ENCODE data around the gene TAP1. TPM values are rescaled to one million over a fixed set of nuclear protein-coding genes. Genes with fewer than 3 reads are reported as not detected.

The TAP1 gene
- total RNA-seq, 4 donors from 2014 or later = 25.6 to 136 (median 107) TPM

- Histone ChIP-seq H3K27me3 (no peaks in the 10 kb centered on the region), H3K9me3 (no peaks in the 10 kb centered on the region), H3K27ac (peak overlapping the region in 3 of 4 donors; percentile 99 to 100 (median 99)), H3K36me3 (peaks cover 0 to 47% (median 0%) of the 10 kb centered on the region in 3 donors), H3K4me3 (peak overlapping the region in 3 of 4 donors; percentile 64 to 92 (median 85)), H3K4me1 (peaks cover 4 to 48% (median 19%) of the 10 kb centered on the region in 4 donors)
- no peak for DNase-seq
- TF ChIP-seq CTCF (IDR thresholded peaks at IDR 0.05) = no peak
- TF ChIP-seq POLR2A (IDR thresholded peaks at IDR 0.05) = no peak
Observed at GRCh38 chr6:32842021-32842650, 11.4 kb downstream of the TAP1 start.

- peaks cover 0 to 38% (median 0%) of the 10 kb centered on the region in 3 donors for H3K36me3 ChIP-seq
- H3K4me3 ChIP-seq = no peak overlapping the region
- no peak for DNase-seq
- peaks cover 4 to 44% (median 19%) of the 10 kb centered on the region in 4 donors for H3K4me1 ChIP-seq
- TF ChIP-seq CTCF (IDR thresholded peaks at IDR 0.05) = no peak
- TF ChIP-seq POLR2A (IDR thresholded peaks at IDR 0.05) = no peak
- no peaks in the 10 kb centered on the region for H3K27me3 ChIP-seq
- H3K9me3 ChIP-seq = no peaks in the 10 kb centered on the region
- H3K27ac ChIP-seq = peak overlapping the region in 3 of 4 donors; percentile 17 to 92 (median 34)
Observed at GRCh38 chr6:32840604-32841246, 12.8 kb downstream of the TAP1 start.

- peak overlapping the region; percentile 90 to 95 (median 92) for H3K27ac ChIP-seq
- H3K4me3 ChIP-seq = no peak overlapping the region
- H3K36me3 ChIP-seq = peaks cover 0 to 46% (median 0%) of the 10 kb centered on the region in 3 donors
- TF ChIP-seq POLR2A (IDR thresholded peaks at IDR 0.05) (no peak), CTCF (IDR thresholded peaks at IDR 0.05) (no peak)
- DNase-seq = no peak
- H3K27me3 ChIP-seq = no peaks in the 10 kb centered on the region
- H3K9me3 ChIP-seq = no peaks in the 10 kb centered on the region
- H3K4me1 ChIP-seq = peaks cover 4 to 33% (median 19%) of the 10 kb centered on the region in 4 donors
Observed at GRCh38 chr6:32839356-32839755, 14.1 kb downstream of the TAP1 start.

- Histone ChIP-seq H3K9me3 (no peaks in the 10 kb centered on the region), H3K27me3 (no peaks in the 10 kb centered on the region), H3K27ac (peak within 1 kb of the TSS; percentile 90 to 95 (median 92)), H3K36me3 (peaks cover 0 to 53% (median 0%) of the 10 kb centered on the region in 3 donors), H3K4me3 (peak within 1 kb of the TSS; percentile 63 to 89 (median 72)), H3K4me1 (peaks cover 4 to 32% (median 19%) of the 10 kb centered on the region in 4 donors)
- DNase-seq = peak; percentile 97 to 99 (median 99)
- TF ChIP-seq CTCF (IDR thresholded peaks at IDR 0.05) = peak; percentile 93 to 100 (median 99)
- TF ChIP-seq POLR2A (IDR thresholded peaks at IDR 0.05) = peak; percentile 57 to 76
Observed at GRCh38 chr6:32838114-32838958, 15.2 kb downstream of the TAP1 start, which contains the start of gene TAP2. Gene TAP2 (minus strand): TSS chr6:32838739. CDS start chr6:32838233, 506 bp downstream.

- Histone ChIP-seq H3K9me3 (no peaks in the 10 kb centered on the region), H3K4me1 (peaks cover 4 to 26% (median 19%) of the 10 kb centered on the region in 4 donors), H3K27me3 (no peaks in the 10 kb centered on the region), H3K4me3 (peak overlapping the region; percentile 63 to 89 (median 72)), H3K36me3 (peaks cover 0 to 53% (median 0%) of the 10 kb centered on the region in 3 donors), H3K27ac (peak overlapping the region; percentile 90 to 95 (median 92))
- no peak for DNase-seq
- no peak for TF ChIP-seq CTCF (IDR thresholded peaks at IDR 0.05)
- no peak for TF ChIP-seq POLR2A (IDR thresholded peaks at IDR 0.05)
Observed at GRCh38 chr6:32837651-32838113, 15.8 kb downstream of the TAP1 start.
